Prostate gland (tissue), 2 donors: ENCODE data around the gene SLC2A10.

Source experiments
- CTCF ChIP-seq, 4 experiments: fragments of 200-600 bp in 2 of 4; fragments of 450-650 bp in 2 of 4; sonication (generic) in 2 of 4; IDR thresholded peaks; 1 replicate in 3 of 4; 2 replicates in 1 of 4; pipeline ENCODE4 v1.5.1; 2016 to 2019; ENCODE audit warnings: antibody characterized with exemption in 4 of 4, mild to moderate bottlenecking in 2 of 4, moderate library complexity in 2 of 4
- POLR2A ChIP-seq: fragments of 450-650 bp; IDR thresholded peaks from one replicate; pipeline ENCODE4 v1.6.1; 2016; ENCODE audit warnings: antibody characterized with exemption, mild to moderate bottlenecking
- POLR2AphosphoS5 ChIP-seq: sonication (generic); formaldehyde crosslinking; IDR thresholded peaks from one replicate; pipeline ENCODE4 v1.6.1; 2017; ENCODE audit warnings: antibody characterized with exemption

- no peak for TF ChIP-seq POLR2A
- TF ChIP-seq CTCF (IDR thresholded peaks at IDR 0.05): no peak
- no peak for TF ChIP-seq POLR2AphosphoS5
Observed at GRCh38 chr20:46720776-46721425, 11.5 kb downstream of the SLC2A10 start.
